ENCODE results near the gene AP2A2.

The AP2A2 gene

GRCh38 chr11:942823-943222 lies 17.2 kb downstream of the AP2A2 start:
- H3K36me3 ChIP-seq (ENCODE audit: control insufficient read depth in 2 of 2, insufficient read depth in 1 of 2, low read length in 2 of 2), result peaks cover 0 to 37% of the 10 kb centered on the region in 2 experiments; a peak in 2 of 3 replicates
- no peak for TF ChIP-seq ZNF37A (tag by site-specific recombination; IDR thresholded peaks at IDR 0.05)
- TF ChIP-seq SCRT2 (tag by site-specific recombination; IDR thresholded peaks at IDR 0.05), result peak; percentile 55; the same call in 1 of the 2 replicates
- H3K4me3 ChIP-seq (ENCODE audit: low read depth, low read length), result no peak overlapping the region
- CTCF ChIA-PET, result interaction anchor here (0.6 kb wide), 1 partner anchor 37 kb away, joined by 3 read pairs; no protein-coding TSS in a partner anchor
- H3K4me1 ChIP-seq (ENCODE audit: control insufficient read depth, insufficient read depth, low read length), result no peaks in the 10 kb centered on the region
- H3K9me3 ChIP-seq (ENCODE audit: control insufficient read depth, insufficient read depth, low read depth, low read length), result no peaks in the 10 kb centered on the region
- POLR2A ChIA-PET, result no interaction called here
- no peak overlapping the region for H3K27ac ChIP-seq (ENCODE audit: extremely low read depth, low read depth, low read length)

- peaks cover 0 to 41% of the 10 kb centered on the region in 2 experiments; a peak in 2 of 3 replicates for H3K36me3 ChIP-seq (ENCODE audit: control insufficient read depth in 2 of 2, insufficient read depth in 1 of 2, low read length in 2 of 2)
- H3K9me3 ChIP-seq (ENCODE audit: control insufficient read depth, insufficient read depth, low read depth, low read length), result no peaks in the 10 kb centered on the region
- ChIA-PET CTCF (interaction anchor here (0.6 to 0.7 kb wide), 2 partner anchors 14 to 107 kb away, joined by 4 to 5 read pairs; no protein-coding TSS in a partner anchor), POLR2A (no interaction called here)
- no peak overlapping the region for H3K4me3 ChIP-seq (ENCODE audit: low read depth, low read length)
- no peaks in the 10 kb centered on the region for H3K4me1 ChIP-seq (ENCODE audit: control insufficient read depth, insufficient read depth, low read length)
- TF ChIP-seq ZNF670 (tag by site-specific recombination; IDR thresholded peaks at IDR 0.05; ENCODE audit: low read depth), result no peak
- no peak for TF ChIP-seq SP2 (tag by site-specific recombination; IDR thresholded peaks at IDR 0.05)
- TF ChIP-seq ZNF133 (tag by site-specific recombination; IDR thresholded peaks at IDR 0.05), result no peak
- no peak for TF ChIP-seq EGR2 (tag by site-specific recombination; IDR thresholded peaks at IDR 0.05; ENCODE audit: low read depth)
- TF ChIP-seq ZIC2 (tag by site-specific recombination; IDR thresholded peaks at IDR 0.05), result 0 out of 2 replicates have a peak, but pooled peaks have one; percentile 11
- peak; percentile 23; the same call in 1 of the 2 replicates for TF ChIP-seq ZNF341 (tag by site-specific recombination; IDR thresholded peaks at IDR 0.05; ENCODE audit: low read depth)
- TF ChIP-seq ZNF350 (tag by site-specific recombination; IDR thresholded peaks at IDR 0.05), result no peak
- no peak overlapping the region for H3K27ac ChIP-seq (ENCODE audit: extremely low read depth, low read depth, low read length)
Observed at GRCh38 chr11:944711-945470, 19.2 kb downstream of the AP2A2 start.

DNA sequence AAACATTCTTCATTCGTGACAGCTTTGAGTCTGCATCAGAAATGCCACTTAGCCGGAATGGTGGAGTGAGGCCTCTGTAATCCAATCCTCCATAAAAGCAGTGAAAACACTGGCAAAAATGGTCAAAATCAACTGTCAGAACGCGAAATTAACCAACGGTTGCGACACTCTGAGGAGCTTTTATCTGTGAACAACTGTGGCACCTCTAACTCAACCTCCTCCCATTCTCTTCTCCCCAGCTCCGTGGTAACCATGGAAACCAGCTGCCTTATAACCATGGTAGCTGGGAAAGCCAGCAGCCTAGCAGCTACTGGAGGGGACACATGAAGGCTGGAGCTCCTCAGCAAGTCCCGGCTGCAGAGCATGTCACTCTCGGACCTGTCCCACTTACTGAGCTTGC lies 20.3 kb downstream of the AP2A2 start:
- Histone ChIP-seq H3K27ac (ENCODE audit: extremely low read depth, low read depth, low read length) (no peak overlapping the region), H3K4me1 (ENCODE audit: control insufficient read depth, insufficient read depth, low read length) (no peaks in the 10 kb centered on the region), H3K36me3 (ENCODE audit: control insufficient read depth in 2 of 2, insufficient read depth in 1 of 2, low read length in 2 of 2) (peaks cover 0 to 41% of the 10 kb centered on the region in 2 experiments; a peak in 2 of 3 replicates), H3K4me3 (ENCODE audit: low read depth, low read length) (no peak overlapping the region), H3K9me3 (ENCODE audit: control insufficient read depth, insufficient read depth, low read depth, low read length) (no peaks in the 10 kb centered on the region)
- ChIA-PET CTCF (no interaction called here), POLR2A (no interaction called here)
- TF ChIP-seq ZNF626 (tag by site-specific recombination; IDR thresholded peaks at IDR 0.05), result no peak
- no peak for TF ChIP-seq MZF1 (tag by site-specific recombination; IDR thresholded peaks at IDR 0.05; ENCODE audit: borderline replicate concordance)
- TF ChIP-seq ZNF248 (tag by site-specific recombination; IDR thresholded peaks at IDR 0.05), result no peak
- no peak for TF ChIP-seq KLF17 (tag by site-specific recombination; IDR thresholded peaks at IDR 0.05)
- TF ChIP-seq ZNF837 (tag by site-specific recombination; IDR thresholded peaks at IDR 0.05), result no peak
- no peak for TF ChIP-seq ZNF530 (tag by site-specific recombination; IDR thresholded peaks at IDR 0.05; ENCODE audit: low read depth)
- no peak for TF ChIP-seq ZNF596 (tag by site-specific recombination; IDR thresholded peaks at IDR 0.05)
- no peak for TF ChIP-seq ZBTB7A (tag by site-specific recombination; IDR thresholded peaks at IDR 0.05; ENCODE audit: low read depth)
- TF ChIP-seq ZNF571 (tag by site-specific recombination; IDR thresholded peaks at IDR 0.05), result no peak
- TF ChIP-seq BCL11A (tag by site-specific recombination; IDR thresholded peaks at IDR 0.05; ENCODE audit: low read depth), result no peak
- TF ChIP-seq ZNF19 (tag by site-specific recombination; IDR thresholded peaks at IDR 0.05; ENCODE audit: low read depth), result no peak
- TF ChIP-seq, protein P1, sequence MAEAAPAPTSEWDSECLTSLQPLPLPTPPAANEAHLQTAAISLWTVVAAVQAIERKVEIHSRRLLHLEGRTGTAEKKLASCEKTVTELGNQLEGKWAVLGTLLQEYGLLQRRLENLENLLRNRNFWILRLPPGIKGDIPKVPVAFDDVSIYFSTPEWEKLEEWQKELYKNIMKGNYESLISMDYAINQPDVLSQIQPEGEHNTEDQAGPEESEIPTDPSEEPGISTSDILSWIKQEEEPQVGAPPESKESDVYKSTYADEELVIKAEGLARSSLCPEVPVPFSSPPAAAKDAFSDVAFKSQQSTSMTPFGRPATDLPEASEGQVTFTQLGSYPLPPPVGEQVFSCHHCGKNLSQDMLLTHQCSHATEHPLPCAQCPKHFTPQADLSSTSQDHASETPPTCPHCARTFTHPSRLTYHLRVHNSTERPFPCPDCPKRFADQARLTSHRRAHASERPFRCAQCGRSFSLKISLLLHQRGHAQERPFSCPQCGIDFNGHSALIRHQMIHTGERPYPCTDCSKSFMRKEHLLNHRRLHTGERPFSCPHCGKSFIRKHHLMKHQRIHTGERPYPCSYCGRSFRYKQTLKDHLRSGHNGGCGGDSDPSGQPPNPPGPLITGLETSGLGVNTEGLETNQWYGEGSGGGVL (tag by site-specific recombination; IDR thresholded peaks at IDR 0.05), result no peak
- no peak for TF ChIP-seq ZFP69B (tag by site-specific recombination; IDR thresholded peaks at IDR 0.05)
- TF ChIP-seq, protein P2, sequence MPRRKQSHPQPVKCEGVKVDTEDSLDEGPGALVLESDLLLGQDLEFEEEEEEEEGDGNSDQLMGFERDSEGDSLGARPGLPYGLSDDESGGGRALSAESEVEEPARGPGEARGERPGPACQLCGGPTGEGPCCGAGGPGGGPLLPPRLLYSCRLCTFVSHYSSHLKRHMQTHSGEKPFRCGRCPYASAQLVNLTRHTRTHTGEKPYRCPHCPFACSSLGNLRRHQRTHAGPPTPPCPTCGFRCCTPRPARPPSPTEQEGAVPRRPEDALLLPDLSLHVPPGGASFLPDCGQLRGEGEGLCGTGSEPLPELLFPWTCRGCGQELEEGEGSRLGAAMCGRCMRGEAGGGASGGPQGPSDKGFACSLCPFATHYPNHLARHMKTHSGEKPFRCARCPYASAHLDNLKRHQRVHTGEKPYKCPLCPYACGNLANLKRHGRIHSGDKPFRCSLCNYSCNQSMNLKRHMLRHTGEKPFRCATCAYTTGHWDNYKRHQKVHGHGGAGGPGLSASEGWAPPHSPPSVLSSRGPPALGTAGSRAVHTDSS (tag by site-specific recombination; IDR thresholded peaks at IDR 0.05), result no peak
- TF ChIP-seq ZNF629 (tag by site-specific recombination; IDR thresholded peaks at IDR 0.05), result no peak
- TF ChIP-seq, protein P3, sequence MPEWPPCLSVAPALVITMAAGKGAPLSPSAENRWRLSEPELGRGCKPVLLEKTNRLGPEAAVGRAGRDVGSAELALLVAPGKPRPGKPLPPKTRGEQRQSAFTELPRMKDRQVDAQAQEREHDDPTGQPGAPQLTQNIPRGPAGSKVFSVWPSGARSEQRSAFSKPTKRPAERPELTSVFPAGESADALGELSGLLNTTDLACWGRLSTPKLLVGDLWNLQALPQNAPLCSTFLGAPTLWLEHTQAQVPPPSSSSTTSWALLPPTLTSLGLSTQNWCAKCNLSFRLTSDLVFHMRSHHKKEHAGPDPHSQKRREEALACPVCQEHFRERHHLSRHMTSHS (tag by site-specific recombination; IDR thresholded peaks at IDR 0.05), result no peak
